Osteoblast (primary cell): ENCODE data around the gene STARD7. TPM values are rescaled to one million over a fixed set of nuclear protein-coding genes. Genes with fewer than 3 reads are reported as not detected.

Experiments
- DNase-seq: peaks from one replicate; pipeline ENCODE4 v3.0.0; 2011; ENCODE audit warnings: low spot score, mixed read lengths; ENCODE audit not compliant: insufficient read length; ENCODE audit errors: missing footprints
- H2AFZ ChIP-seq: 2 replicates; pipeline ENCODE4 v1.6.0; 2011; ENCODE audit warnings: mild to moderate bottlenecking, low read length
- H3K27ac ChIP-seq: 2 replicates; pipeline ENCODE4 v1.5.1; 2011; ENCODE audit warnings: mild to moderate bottlenecking, low read depth, low read length, moderate library complexity
- H3K27me3 ChIP-seq: 2 replicates; pipeline ENCODE4 v1.6.0; 2012; ENCODE audit warnings: mild to moderate bottlenecking, control low read depth, inconsistent platforms, low read length, moderate library complexity; ENCODE audit not compliant: insufficient read depth
- H3K36me3 ChIP-seq: 2 replicates; pipeline ENCODE4 v1.5.1; 2011; ENCODE audit warnings: mild to moderate bottlenecking, low read length, control low read depth, moderate library complexity; ENCODE audit not compliant: insufficient read depth
- H3K4me1 ChIP-seq: 2 replicates; pipeline ENCODE4 v1.5.1; 2011; ENCODE audit warnings: mild to moderate bottlenecking, low read length, control low read depth, moderate library complexity; ENCODE audit not compliant: insufficient read depth
- H3K4me2 ChIP-seq: 2 replicates; pipeline ENCODE4 v1.6.0; 2011; ENCODE audit warnings: mild to moderate bottlenecking, low read length; ENCODE audit not compliant: insufficient read depth
- H3K4me3 ChIP-seq: fragments of 200-600 bp; sonication (generic); 3 replicates; pipeline ENCODE4 v1.5.1; 2012; ENCODE audit warnings: mild to moderate bottlenecking, low read length, inconsistent platforms; ENCODE audit not compliant: insufficient read depth
- H3K79me2 ChIP-seq: 2 replicates; pipeline ENCODE4 v1.6.0; 2012; ENCODE audit warnings: mild to moderate bottlenecking, low read length, control low read depth, inconsistent platforms; ENCODE audit not compliant: insufficient read depth
- H3K9me3 ChIP-seq: 2 replicates; pipeline ENCODE4 v1.5.1; 2011; ENCODE audit warnings: low read depth, low read length, control low read depth
- H4K20me1 ChIP-seq: 2 replicates; pipeline ENCODE4 v1.6.0; 2012; ENCODE audit warnings: mild to moderate bottlenecking, low read length, control low read depth; ENCODE audit not compliant: insufficient read depth
- total RNA-seq: library from RNA; depleted of rRNA; stranded (reverse); fragments of >200 nt; gene quantifications from 2 replicates; pipeline ENCODE4 v1.2.3, GENCODE V29; 2012
- TF ChIP-seq, protein P1 (sequence below): IDR thresholded peaks from 2 replicates; pipeline ENCODE4 v1.5.1; 2011; ENCODE audit warnings: mild to moderate bottlenecking, low read depth, low read length, moderate library complexity; ENCODE audit errors: extremely low read depth

STARD7 gene
- total RNA-seq, 1 donor = 163 TPM

DNA sequence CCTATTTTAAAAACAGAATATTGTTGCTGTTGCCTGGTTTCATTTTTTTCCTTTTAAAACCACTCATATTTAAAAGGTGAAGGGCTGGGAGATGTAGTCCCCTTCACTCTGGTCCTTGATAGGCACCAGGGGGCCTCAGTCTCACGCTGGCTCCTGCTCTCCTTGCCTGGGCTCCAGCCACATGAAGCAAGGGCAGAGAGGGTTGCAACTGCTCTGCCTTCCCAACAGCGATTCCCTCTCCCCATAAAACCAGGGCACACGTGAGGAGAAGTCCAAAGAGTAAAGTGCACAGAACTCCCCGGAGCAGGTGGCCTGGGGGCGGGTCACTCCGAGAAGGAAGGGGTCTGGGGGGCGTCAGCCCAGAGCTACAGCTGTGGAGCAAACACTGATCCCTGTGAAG lies 44.4 kb upstream of the STARD7 start:
- Histone ChIP-seq H3K79me2 (peaks cover 53% of the 10 kb centered on the region), H3K4me2 (no peak overlapping the region), H3K27ac (no peak overlapping the region), H4K20me1 (no peaks in the 10 kb centered on the region), H3K27me3 (no peaks in the 10 kb centered on the region), H3K4me1 (peaks cover 30% of the 10 kb centered on the region), H3K36me3 (peaks cover 48% of the 10 kb centered on the region), H2AFZ (no peak overlapping the region), H3K4me3 (no peak overlapping the region), H3K9me3 (no peaks in the 10 kb centered on the region)
- TF ChIP-seq, protein P1, sequence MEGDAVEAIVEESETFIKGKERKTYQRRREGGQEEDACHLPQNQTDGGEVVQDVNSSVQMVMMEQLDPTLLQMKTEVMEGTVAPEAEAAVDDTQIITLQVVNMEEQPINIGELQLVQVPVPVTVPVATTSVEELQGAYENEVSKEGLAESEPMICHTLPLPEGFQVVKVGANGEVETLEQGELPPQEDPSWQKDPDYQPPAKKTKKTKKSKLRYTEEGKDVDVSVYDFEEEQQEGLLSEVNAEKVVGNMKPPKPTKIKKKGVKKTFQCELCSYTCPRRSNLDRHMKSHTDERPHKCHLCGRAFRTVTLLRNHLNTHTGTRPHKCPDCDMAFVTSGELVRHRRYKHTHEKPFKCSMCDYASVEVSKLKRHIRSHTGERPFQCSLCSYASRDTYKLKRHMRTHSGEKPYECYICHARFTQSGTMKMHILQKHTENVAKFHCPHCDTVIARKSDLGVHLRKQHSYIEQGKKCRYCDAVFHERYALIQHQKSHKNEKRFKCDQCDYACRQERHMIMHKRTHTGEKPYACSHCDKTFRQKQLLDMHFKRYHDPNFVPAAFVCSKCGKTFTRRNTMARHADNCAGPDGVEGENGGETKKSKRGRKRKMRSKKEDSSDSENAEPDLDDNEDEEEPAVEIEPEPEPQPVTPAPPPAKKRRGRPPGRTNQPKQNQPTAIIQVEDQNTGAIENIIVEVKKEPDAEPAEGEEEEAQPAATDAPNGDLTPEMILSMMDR = no peak
- DNase-seq = no peak

DNA sequence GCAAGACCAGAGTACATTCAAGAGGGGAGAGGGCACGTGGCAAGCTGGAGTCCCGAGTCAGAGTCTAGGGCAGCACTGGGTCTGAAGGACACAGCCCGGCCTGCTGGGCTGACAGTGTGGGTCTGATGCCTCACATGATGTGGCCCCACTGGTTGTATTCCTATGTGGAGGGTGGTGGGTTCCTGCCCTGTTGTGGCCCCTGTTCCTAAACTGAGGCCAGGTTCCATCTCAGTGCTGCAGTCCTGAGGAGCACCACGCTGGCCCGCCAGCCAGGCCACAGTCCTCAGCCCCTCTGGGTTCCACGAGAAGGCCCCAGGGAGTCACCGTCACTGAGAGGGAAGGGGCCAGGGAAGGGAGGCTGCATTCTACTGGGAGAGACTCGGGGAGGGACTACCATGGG lies 43.9 kb upstream of the STARD7 start:
- Histone ChIP-seq H3K27me3 (no peaks in the 10 kb centered on the region), H2AFZ (no peak overlapping the region), H3K9me3 (no peaks in the 10 kb centered on the region), H3K4me1 (peaks cover 28% of the 10 kb centered on the region), H4K20me1 (no peaks in the 10 kb centered on the region), H3K36me3 (peaks cover 48% of the 10 kb centered on the region), H3K4me2 (no peak overlapping the region), H3K79me2 (peaks cover 48% of the 10 kb centered on the region), H3K4me3 (no peak overlapping the region), H3K27ac (peak overlapping the region; percentile 53)
- DNase-seq = no peak
- TF ChIP-seq, protein P1 = no peak

DNA sequence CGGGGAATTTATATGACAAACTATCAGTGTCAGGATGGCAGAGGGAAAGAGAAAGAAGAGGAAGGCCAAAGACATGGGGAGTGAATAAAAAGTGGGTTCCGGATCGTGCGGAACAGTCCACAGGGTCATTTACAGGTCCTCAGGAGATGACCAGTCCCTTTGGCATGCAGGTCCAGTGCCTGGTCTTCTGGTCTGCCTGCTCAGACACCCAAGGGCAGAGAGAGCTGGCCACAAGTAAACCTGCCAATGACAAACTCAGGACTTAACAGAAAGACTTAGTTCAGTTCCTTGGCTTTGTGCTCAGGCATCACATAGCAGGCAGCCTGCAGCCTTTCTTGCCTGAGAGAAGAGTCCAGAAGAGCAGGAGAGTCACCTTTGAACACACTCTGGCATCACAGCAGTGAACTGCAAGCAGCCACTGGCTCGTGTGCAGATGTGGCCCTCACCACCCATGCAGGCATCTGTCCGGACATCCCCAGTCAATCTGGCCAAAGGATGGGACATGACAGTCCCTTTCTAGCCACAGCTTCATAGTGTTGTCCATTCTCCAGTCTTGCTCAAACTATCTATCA lies 43.2 kb upstream of the STARD7 start:
- Histone ChIP-seq H3K79me2 (peaks cover 42% of the 10 kb centered on the region), H3K9me3 (no peaks in the 10 kb centered on the region), H3K27ac (peak overlapping the region; percentile 87), H3K27me3 (no peaks in the 10 kb centered on the region), H3K36me3 (peaks cover 46% of the 10 kb centered on the region), H3K4me3 (peak overlapping the region; percentile 19), H3K4me1 (peaks cover 28% of the 10 kb centered on the region), H3K4me2 (peak overlapping the region; percentile 77), H4K20me1 (no peaks in the 10 kb centered on the region), H2AFZ (no peak overlapping the region)
- DNase-seq = peak; percentile 98
- TF ChIP-seq, protein P1 = no peak

DNA sequence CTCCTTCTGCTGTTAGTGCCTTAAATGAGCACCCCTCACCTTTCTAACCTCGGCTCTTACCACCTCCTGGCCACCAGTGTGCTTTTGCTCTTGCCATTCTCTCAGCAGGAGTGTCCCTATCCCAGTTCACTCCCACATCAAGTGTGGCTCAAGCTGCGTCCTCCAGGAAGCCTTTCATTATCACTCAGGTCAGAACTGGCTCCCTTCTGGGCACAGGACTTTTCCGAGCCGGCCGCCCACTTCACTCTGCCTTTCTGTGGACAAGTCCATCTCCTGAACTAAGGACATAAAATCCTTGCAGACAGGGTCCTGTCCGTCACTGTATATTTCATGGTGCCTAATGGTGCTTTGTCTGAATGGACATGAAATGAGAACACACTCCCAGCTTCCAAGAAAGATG lies 41.6 kb upstream of the STARD7 start:
- H3K4me2 ChIP-seq = no peak overlapping the region

More for the DNA sequence above, 41.6 kb upstream of the STARD7 start:
- no peak overlapping the region for H3K4me3 ChIP-seq
- peaks cover 37% of the 10 kb centered on the region for H3K36me3 ChIP-seq
- H3K27me3 ChIP-seq = no peaks in the 10 kb centered on the region
- no peak for DNase-seq
- peaks cover 29% of the 10 kb centered on the region for H3K79me2 ChIP-seq
- TF ChIP-seq, protein P1 = no peak
- H3K9me3 ChIP-seq = no peaks in the 10 kb centered on the region
- peaks cover 28% of the 10 kb centered on the region for H3K4me1 ChIP-seq
- H4K20me1 ChIP-seq = no peaks in the 10 kb centered on the region
- no peak overlapping the region for H2AFZ ChIP-seq
- peak overlapping the region; percentile 42 for H3K27ac ChIP-seq
